SJSA1 (cell line): ENCODE results near the gene PNO1. TPM values are rescaled to one million over a fixed set of nuclear protein-coding genes. Genes with fewer than 3 reads are reported as not detected.
A peak's percentile ranks its signal among the peaks of the same experiment; 100 is the strongest.

Experiments used
- DNase-seq, 2 experiments: peaks; one replicate each; pipeline ENCODE4 v3.0.0-alpha.2; 2015 to 2020; ENCODE audit warnings: low spot score in 2 of 2, low read depth in 1 of 2
- H3K27ac ChIP-seq: fragments of 250-450 bp; sonication (Bioruptor Pico); 2 replicates; pipeline ENCODE4 v1.5.1; 2020; ENCODE audit warnings: mild to moderate bottlenecking, moderate library complexity
- H3K27me3 ChIP-seq: fragments of 250-450 bp; sonication (Bioruptor Pico); replicated peaks from 2 replicates; pipeline ENCODE4 v1.5.1; 2020; ENCODE audit warnings: mild to moderate bottlenecking, moderate library complexity
- H3K36me3 ChIP-seq: fragments of 250-450 bp; sonication (Bioruptor Pico); 2 replicates; pipeline ENCODE4 v1.5.1; 2020; ENCODE audit warnings: mild to moderate bottlenecking
- H3K4me1 ChIP-seq: fragments of 250-450 bp; sonication (Bioruptor Pico); replicated peaks from 2 replicates; pipeline ENCODE4 v1.6.1; 2021; ENCODE audit warnings: mild to moderate bottlenecking
- H3K4me3 ChIP-seq: fragments of 250-450 bp; sonication (Bioruptor Pico); 2 replicates; pipeline ENCODE4 v1.5.1; 2020; ENCODE audit warnings: mild to moderate bottlenecking
- H3K9me3 ChIP-seq: fragments of 250-450 bp; sonication (Bioruptor Pico); replicated peaks from 2 replicates; pipeline ENCODE4 v1.5.1; 2020; ENCODE audit warnings: mild to moderate bottlenecking
- total RNA-seq: library from RNA; depleted of rRNA; stranded (reverse); fragments of >200 nt; shearing (Covaris generic); gene quantifications from 2 replicates; pipeline ENCODE4 v1.2.3, GENCODE V29; 2014

Gene PNO1
- total RNA-seq, 1 experiment from 2014 or later, result 39.3 TPM

DNA sequence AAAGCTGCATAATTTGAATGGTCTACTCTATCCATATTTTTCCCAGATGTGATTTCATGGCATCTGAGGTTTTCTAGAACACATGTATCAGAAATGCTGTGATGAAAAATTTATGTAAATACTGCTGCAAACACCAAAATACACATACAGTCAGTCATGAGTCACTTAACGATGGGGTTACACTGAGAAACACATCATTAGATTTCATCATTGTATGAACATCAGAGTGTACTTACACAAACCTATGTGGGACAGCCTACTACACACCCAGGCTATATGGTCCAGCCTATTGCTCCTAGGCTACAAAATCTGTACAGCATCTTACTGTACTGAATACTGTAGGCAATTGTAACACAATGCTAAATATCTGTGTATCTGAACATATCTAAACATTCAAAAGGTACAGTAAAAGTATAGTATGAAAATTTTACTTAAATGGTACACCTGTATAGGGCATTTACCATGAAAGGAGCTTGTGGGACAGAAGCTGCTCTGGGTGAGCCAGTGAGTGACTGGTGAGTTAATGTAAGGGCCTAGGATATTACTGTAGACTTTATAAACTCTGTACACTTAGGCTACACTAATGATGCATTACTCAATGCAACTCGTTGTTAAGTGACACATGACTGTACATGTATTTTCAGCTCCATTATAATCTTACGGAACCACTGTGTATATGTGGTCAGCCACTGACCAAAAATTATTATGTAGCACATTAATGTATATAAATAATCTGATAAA is 33.5 kb downstream of the PNO1 start:
- DNase-seq, result peak in 1 of 2 experiments; percentile 20
- Histone ChIP-seq H3K4me3 (no peak overlapping the region), H3K27me3 (no peaks in the 10 kb centered on the region), H3K27ac (peak overlapping the region; percentile 19; the same call in 1 of the 2 replicates), H3K9me3 (no peaks in the 10 kb centered on the region), H3K36me3 (peaks cover 5% of the 10 kb centered on the region), H3K4me1 (peaks cover 20% of the 10 kb centered on the region)

DNA sequence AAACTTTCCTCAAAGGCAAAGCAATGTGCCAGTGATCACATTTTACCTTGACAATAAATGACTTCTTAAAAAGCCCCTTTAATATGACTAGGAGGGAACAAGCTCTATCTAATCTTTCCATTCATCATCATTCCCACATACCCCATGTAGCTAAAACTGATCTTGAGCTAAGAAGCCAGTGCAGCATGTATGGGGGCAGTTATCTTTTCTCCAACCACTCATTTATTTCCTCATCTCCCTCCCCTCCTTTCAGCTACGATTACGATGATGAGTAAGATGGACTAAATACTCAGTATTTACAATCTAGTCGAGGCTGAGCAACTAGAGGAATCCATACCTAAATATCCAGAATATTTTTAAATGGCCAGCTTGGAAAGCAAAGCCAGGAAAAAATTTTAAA is 35.5 kb downstream of the PNO1 start:
- no peaks in the 10 kb centered on the region for H3K36me3 ChIP-seq
- no peak overlapping the region for H3K27ac ChIP-seq
- DNase-seq, result no peak
- H3K4me1 ChIP-seq, result peaks cover 20% of the 10 kb centered on the region
- H3K27me3 ChIP-seq, result no peaks in the 10 kb centered on the region
- no peaks in the 10 kb centered on the region for H3K9me3 ChIP-seq
- no peak overlapping the region for H3K4me3 ChIP-seq

DNA sequence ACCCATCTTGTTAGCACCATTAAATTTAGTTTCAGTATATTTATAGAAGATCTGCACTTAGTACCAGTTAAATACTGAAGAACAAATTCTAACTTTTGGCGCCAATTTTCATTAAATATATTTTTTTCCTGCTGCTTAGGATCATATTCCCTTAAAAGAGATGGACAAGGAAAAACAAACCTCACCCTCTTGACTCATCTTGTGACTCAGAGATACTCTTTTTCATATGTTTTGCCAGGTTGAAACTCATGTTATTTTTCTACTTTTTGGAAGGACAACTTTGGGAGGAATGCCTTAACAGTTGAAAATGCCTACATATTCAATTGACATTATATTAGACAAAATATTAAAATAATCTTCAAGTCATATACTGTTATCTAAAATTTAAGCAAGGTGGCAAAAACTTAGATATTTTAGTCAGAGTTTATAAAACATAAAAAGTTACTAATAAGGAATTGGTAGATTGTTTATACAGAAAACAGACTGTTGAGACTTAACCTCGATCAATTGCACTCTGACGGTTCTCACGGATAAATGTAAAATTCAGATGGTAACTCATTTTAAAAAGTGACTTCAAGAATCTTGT is 36.2 kb downstream of the PNO1 start:
- Histone ChIP-seq H3K9me3 (no peaks in the 10 kb centered on the region), H3K36me3 (no peaks in the 10 kb centered on the region), H3K27me3 (no peaks in the 10 kb centered on the region), H3K4me1 (peaks cover 20% of the 10 kb centered on the region), H3K4me3 (no peak overlapping the region), H3K27ac (no peak overlapping the region)
- DNase-seq, result no peak

DNA sequence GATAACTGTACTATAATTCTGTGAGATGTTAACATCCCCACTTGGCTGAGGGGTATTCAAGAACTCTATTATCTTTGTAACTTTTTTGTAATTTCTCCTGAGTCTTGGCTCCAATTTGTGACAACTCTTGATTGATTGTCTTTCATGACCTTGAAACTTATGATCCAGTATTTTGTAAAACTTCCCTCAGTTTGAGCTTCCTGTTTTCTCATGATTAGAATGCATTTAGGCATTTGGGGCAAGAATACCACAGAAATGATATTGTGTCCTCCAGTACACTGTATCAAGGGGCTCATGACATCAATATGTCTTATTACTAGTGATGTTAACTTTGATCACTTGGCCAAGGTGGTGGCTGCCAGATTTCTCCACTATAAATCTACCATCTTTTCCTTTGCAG is 37.4 kb downstream of the PNO1 start:
- DNase-seq, result no peak
- Histone ChIP-seq H3K27me3 (no peaks in the 10 kb centered on the region), H3K4me3 (no peak overlapping the region), H3K4me1 (peaks cover 20% of the 10 kb centered on the region), H3K36me3 (no peaks in the 10 kb centered on the region), H3K27ac (no peak overlapping the region), H3K9me3 (no peaks in the 10 kb centered on the region)

DNA sequence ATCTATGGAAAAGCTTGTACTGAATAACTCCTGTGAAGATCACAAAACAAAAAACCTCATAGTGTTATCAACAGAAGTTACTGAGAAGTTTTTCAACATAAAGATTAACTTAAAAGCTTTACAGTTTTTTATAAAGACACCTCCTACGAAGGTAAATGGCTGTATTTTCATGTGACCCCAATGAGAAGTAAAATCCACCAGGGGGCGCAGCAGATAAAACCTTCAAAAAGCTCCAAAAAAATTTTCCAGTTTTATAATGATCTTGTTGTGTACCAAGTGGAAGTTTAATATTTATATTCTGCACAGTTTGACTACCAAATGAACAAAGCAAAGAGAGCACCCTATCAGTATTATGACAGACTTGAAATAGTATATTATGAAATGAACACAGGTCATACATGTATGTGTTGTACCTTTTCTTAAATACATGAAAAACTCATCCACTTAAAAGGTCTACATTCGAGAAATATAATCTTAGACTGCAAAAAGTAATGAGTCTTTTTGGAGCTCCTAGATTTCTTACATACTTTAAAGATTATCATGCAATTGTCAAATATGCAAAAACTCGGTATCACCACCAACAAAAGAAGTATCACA is 38.5 kb downstream of the PNO1 start:
- no peaks in the 10 kb centered on the region for H3K9me3 ChIP-seq
- H3K4me1 ChIP-seq, result peaks cover 16% of the 10 kb centered on the region
- peak in 1 of 2 experiments; percentile 21 for DNase-seq
- H3K27me3 ChIP-seq, result no peaks in the 10 kb centered on the region
- H3K36me3 ChIP-seq, result no peaks in the 10 kb centered on the region; the same call in 1 of the 2 replicates
- H3K27ac ChIP-seq, result no peak overlapping the region
- H3K4me3 ChIP-seq, result no peak overlapping the region

DNA sequence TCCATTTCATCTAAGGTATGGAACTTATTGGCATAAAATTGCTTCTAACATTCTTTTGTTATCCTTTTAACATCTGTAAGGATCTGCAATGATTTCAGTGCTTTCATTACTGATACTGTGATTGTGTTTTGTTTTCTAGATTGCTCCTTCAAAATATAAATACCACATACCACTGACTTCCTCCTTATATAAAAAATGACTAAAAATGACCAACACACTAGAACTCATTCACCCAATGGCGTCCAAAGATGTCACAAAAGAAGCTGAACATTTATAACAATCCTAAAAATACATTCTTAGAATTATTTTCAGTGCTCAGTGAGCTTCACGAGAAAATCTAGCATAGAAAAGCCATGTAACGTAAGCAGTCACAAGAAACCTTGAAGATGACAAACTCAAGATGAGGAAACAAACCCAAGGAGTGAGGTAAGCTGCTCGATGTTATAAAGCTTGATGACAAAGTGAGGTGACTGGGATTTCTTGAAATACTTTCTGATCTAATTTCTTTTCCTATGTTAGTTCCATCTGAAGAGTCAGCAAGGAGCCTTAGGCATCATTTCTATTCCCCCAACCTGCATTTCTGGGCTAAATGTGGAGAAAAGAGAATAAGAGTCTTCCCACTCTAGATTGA is 42.6 kb downstream of the PNO1 start:
- H3K4me3 ChIP-seq, result no peak overlapping the region
- no peak for DNase-seq
- H3K27me3 ChIP-seq, result no peaks in the 10 kb centered on the region
- no peaks in the 10 kb centered on the region for H3K4me1 ChIP-seq
- H3K9me3 ChIP-seq, result no peaks in the 10 kb centered on the region
- peaks cover 8% of the 10 kb centered on the region; the same call in 1 of the 2 replicates for H3K36me3 ChIP-seq
- no peak overlapping the region for H3K27ac ChIP-seq

DNA sequence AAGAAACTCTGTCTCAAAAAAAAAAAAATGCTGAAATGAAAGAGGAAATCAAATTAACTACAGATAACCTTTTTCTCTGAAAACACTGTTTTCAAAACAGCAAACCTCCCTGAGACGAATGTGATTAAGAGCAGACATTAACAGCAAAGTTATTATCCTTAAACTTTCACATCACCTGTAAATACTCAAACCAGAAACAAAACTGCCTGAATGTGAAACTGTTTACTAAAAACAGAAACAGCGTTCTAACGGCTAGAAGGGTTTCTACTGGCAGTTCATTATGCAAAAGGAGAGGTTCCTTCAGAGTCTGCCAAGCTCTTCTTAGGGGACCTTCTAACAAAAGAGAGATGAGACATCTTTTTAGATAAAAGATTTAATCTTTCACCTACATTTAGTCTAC is 45.9 kb downstream of the PNO1 start:
- Histone ChIP-seq H3K4me1 (no peaks in the 10 kb centered on the region), H3K27ac (no peak overlapping the region), H3K36me3 (peaks cover 14% of the 10 kb centered on the region; the same call in 1 of the 2 replicates), H3K9me3 (no peaks in the 10 kb centered on the region), H3K4me3 (no peak overlapping the region), H3K27me3 (no peaks in the 10 kb centered on the region)
- DNase-seq, result no peak

DNA sequence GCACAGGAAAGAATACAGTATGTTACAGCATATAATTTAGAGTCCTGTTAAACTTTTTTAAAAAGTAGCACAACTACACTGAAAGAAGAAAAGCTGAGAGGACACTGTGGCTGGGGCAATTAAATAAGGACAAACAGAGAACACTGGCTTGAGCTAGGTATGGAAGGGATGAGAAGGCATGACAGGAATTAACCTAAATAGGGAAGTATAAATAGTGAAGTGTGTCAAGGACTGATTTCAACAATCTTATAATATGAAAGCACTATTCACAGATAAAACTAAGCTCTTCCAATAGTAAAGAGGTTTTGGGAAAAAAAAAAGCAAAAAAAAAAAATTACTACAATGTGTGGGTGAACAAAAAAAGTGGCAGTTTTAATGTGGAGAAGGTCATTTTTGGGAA is 49.1 kb downstream of the PNO1 start:
- no peak for DNase-seq
- no peak overlapping the region for H3K4me3 ChIP-seq
- no peaks in the 10 kb centered on the region for H3K27me3 ChIP-seq
- no peaks in the 10 kb centered on the region for H3K4me1 ChIP-seq
- H3K36me3 ChIP-seq, result peaks cover 20% of the 10 kb centered on the region; the same call in 1 of the 2 replicates
- H3K27ac ChIP-seq, result no peak overlapping the region
- no peaks in the 10 kb centered on the region for H3K9me3 ChIP-seq

DNA sequence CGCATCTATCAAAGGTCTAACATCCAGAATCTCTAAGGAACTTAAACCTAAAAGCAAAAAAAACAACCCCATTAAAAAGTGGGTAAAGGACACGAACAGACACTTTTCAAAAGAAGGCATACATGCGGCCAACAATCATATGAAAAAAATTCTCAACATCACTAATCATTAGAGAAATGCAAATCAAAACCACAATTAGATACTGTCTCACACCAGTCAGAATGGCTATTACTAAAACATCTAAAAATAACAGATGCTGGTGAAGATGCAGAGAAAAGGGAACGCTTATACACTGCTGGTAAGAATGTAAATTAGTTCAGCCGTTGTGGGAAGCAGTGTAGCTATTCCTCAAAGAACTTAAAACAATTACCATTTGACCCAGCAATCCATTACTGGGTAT is 56.7 kb downstream of the PNO1 start:
- H3K4me1 ChIP-seq, result no peaks in the 10 kb centered on the region
- no peak overlapping the region for H3K27ac ChIP-seq
- H3K4me3 ChIP-seq, result no peak overlapping the region
- no peak for DNase-seq
- peaks cover 35% of the 10 kb centered on the region for H3K36me3 ChIP-seq
- no peaks in the 10 kb centered on the region for H3K9me3 ChIP-seq
- no peaks in the 10 kb centered on the region for H3K27me3 ChIP-seq

DNA sequence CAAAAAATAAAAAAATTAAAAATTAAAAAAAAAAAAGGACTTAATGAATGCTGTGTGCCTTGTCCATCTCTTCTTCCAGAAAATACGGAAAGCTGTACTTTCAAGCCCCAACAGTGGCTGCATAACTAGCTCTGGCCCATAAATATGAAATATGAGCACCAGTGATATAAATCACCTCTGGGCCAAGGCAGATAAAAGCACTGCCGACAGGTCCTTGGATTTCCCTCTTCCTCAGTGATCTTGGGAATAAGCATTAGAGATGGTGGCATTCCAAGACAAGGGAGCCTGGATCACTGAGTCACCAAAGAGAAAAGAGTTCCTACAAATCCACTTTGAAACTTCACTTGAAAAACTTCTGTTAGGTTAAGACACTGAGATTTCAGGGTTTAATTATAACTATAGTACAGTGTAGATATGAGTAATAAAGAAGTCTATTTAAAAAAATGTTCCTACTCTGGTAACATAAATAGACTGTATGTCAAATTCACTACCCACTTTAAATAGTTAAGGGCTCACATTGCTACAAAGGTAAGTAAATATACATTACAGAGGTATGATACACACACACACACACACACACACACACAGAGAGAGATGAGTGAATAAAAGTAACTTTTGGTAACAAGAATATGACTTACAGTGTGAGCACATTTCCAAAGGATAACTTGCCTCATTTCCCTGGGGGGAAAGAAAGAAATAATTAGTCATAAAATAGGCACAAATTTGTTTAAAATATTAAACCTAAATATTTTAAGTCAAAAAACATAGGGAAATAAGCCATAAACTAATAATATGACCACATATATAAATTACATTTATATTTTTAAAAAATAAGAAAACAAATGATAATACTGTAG is 59.0 kb downstream of the PNO1 start:
- no peaks in the 10 kb centered on the region for H3K9me3 ChIP-seq
- DNase-seq, result no peak
- no peaks in the 10 kb centered on the region for H3K4me1 ChIP-seq
- H3K4me3 ChIP-seq, result no peak overlapping the region
- peaks cover 37% of the 10 kb centered on the region for H3K36me3 ChIP-seq
- no peak overlapping the region for H3K27ac ChIP-seq
- H3K27me3 ChIP-seq, result no peaks in the 10 kb centered on the region

DNA sequence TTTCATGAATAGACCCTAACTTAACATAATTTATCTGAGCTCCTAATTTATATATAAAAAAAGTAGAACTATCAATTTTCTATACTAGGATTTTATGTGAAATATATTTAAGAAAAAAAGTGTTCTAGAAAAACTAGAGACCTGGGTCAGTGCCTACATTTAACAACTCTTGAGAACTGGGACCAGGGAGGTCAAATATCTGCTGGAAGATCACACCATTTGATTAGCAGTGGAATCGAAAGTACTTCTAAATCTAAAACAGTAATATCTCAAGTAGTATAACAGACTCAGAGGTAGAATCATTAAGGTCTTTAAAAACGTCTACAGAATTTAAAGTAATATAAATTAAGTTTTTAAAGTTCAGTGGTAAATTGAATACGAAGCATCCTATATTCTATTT is 60.0 kb downstream of the PNO1 start:
- peaks cover 35% of the 10 kb centered on the region for H3K36me3 ChIP-seq
- H3K4me3 ChIP-seq, result no peak overlapping the region
- no peak for DNase-seq
- H3K9me3 ChIP-seq, result no peaks in the 10 kb centered on the region
- no peaks in the 10 kb centered on the region for H3K27me3 ChIP-seq
- no peak overlapping the region for H3K27ac ChIP-seq
- no peaks in the 10 kb centered on the region for H3K4me1 ChIP-seq

DNA sequence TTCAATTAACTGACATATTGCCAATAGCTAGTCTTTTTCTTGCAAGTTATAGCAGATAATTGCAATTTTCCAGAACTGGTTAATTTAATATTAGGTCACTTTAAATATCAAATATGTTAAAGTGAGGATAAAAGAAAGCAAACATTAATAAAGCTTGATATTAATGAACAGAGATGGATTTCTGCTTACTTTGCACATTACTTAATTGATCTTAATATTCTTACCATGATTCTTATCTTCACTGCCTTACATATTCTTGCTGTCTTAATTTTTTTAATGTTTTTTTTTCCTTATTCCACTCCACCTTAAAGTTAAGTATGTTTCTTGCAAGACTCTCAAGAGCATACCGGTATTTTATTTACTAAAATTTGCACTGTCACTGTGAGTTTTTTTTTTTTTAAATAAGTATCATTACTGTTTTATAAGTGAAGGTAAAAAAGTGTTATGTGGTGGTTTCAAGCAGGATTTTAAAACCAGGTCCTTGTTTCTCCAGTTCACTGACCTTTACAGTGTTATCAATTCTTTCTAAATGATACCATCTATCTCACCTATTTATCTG is 60.7 kb downstream of the PNO1 start:
- DNase-seq, result no peak
- H3K4me1 ChIP-seq, result no peaks in the 10 kb centered on the region
- H3K9me3 ChIP-seq, result no peaks in the 10 kb centered on the region
- H3K27me3 ChIP-seq, result no peaks in the 10 kb centered on the region
- no peak overlapping the region for H3K4me3 ChIP-seq
- H3K36me3 ChIP-seq, result peaks cover 28% of the 10 kb centered on the region
- H3K27ac ChIP-seq, result no peak overlapping the region

DNA sequence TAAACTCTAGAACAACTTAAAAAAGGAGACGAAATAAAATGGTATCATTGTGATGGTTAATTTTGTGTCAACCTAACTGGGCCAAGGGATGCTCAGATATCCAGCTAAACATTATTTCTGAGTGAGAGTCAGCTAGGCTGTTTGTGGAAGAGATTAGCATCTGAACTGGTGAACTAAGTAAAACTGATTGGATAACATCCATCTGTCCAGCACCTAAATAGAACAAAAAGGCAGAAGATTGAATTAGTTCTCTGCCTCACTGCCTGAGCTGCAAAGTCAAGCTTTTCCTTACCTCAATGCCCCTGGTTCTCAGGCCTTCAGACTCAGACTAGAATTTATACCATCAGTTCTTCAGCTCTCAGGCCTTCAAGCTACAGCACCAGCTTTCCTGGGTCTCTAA is 64.6 kb downstream of the PNO1 start:
- Histone ChIP-seq H3K9me3 (no peaks in the 10 kb centered on the region), H3K27ac (no peak overlapping the region), H3K27me3 (no peaks in the 10 kb centered on the region), H3K4me1 (peaks cover 14% of the 10 kb centered on the region), H3K4me3 (no peak overlapping the region), H3K36me3 (peaks cover 22% of the 10 kb centered on the region)
- DNase-seq, result no peak
